Activated T-cell treated with anti-CD3 and anti-CD28 coated beads for 24 hours (primary cell): Measurements from ENCODE around the gene RTN4.

Experiments
- DNase-seq: peaks from one replicate; pipeline ENCODE4 v3.0.0-alpha.2; 2020; ENCODE audit warnings: low read depth

The RTN4 gene

DNA sequence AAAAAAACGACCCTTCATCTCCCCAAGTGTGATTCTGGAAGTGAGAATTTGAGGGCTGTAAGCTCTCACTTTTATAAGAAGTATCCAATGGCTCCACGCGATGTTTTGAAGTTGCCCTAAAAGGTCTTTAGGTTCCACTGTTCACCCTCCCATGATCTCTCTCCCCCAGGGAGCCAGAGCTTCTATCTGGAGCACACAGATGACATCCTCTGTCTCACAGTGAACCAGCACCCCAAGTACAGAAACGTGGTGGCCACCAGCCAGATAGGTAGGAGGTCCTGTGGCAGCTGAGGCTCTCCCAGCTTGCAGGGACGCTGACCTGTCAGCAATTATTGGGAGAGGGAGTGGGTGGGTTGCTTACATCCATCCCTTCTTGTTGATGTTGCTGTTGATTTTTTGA, 97.8 kb downstream of the RTN4 start:
- no peak for DNase-seq

GRCh38 chr2:54950811-54951210, 99.4 kb downstream of the RTN4 start:
- no peak for DNase-seq

- DNase-seq, result no peak
Observed at GRCh38 chr2:54949431-54949830, 100.8 kb downstream of the RTN4 start.

DNA sequence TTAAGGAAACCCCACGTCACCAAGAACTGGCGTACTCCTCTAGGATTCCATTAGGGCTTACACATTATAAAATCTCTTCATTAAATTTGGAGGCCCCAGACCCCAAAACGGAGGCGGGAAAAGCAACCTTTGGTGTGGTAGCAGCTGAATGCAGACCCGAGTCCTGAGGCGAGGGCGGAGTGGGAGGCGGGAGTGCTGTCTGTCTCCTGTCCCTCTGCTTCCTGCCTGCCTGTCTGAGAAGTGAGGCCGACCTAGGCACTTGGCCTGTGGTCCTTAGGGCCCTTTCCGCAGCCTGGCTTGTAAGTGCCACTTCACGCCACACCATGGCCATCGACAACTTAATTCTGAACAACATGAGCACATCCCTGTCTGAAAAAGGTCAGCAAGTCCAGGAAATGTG, 102.1 kb downstream of the RTN4 start:
- no peak for DNase-seq

DNA sequence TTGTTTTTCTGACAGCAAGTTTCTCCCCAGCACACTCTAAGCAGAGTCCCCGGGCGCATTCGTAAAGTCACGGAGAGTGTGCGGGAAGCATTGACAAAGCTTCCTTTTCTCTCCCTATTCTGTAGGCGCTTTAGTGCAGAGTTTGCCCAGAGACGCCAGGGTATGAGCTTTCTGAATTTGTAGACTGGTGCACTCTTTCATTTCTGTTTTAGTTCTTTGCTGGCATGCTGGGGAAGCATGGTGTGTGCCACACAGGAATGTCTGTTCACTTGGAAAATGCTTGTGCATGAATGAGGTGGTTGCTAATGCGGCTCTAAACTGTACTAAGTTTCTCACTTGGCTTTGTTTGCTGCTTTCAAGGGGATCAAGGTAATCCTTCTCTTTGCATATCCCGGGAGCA, 102.6 kb downstream of the RTN4 start:
- no peak for DNase-seq

DNA sequence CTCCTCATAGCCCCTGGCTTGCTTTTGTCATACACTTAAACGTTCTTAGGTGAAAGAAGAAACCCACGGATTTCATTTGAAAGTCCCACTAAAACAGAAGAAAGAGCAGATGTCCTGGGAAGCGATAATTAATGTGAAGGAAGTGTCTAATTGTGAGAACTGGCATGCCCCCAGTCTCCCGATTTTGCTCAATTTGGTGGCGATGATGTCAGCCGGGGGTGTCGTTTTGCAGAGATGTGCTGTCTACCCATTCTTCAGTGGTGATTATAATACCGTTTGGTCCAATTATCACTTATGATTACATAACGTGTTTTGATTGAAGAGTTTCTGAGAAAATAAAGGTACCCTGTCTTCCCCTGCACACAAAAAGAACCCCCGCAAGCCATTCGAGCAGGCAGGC, 103.1 kb downstream of the RTN4 start:
- DNase-seq, result no peak

DNA sequence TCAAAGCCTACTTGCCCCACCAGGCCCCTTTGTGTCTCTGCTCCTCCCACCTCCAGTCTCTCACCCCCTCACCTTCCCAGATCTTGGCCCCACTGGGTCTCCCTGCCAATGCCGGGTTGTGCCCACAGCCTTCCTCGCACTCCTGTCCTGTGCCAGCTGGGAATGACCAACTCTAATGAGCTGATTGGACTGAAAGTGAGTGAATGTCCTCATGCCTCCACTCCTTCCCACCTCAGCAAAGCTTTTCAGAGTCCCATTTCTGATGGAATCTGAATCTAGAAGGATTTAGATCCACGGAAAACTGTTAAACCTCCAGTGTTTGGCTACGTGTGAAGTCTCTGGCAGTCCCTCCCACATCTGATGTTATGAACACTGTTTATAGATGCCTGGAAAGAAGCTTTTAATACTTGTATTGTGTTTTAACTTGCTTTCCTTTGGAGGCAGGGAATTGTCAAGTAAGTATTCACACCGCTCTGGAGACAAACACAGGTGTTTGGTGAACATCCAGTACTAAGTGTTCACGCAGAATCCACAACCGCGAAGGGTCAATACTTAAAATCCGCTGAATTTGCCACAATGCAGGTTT, 103.9 kb downstream of the RTN4 start:
- DNase-seq, result no peak

DNA sequence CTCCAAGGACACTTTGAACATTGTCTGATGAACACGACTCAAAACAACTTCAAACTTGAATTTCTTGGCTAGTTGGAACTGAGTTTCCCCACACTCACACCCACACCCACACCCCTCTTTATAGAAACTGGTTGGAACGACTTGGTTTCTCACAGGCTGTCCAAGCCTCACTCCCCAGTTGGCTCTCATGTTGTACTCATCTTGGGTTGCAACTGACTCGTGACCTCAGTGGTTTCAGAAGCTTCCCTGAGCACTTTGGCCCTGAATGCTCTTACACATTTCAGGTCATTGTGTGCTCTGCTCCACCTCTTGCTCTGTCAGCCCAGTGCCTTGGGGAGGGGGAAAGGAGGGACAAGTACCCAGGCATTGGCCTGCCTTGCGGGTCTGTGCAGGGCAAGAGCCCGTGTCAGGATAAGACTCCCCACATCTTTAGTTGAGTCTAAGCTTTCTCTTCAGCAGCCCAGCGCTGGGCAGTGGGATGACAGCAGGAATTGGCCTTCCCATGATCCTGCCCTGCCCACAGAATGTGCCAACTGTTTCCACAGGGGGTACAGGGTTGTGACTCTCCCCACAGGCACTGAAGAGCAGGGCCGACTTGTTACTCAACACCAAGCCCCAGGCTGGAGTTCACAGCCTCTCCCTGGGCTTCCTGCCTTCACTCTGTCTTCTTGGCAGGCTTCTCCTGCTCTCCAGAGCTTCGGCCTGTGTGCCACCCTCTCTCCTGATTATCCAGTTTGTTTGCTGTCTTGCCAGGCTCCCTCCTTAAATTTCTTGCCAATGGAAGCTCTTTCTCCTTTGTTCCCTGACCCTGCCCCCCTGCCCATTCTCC, 104.6 kb downstream of the RTN4 start:
- no peak for DNase-seq

GRCh38 chr2:54944724-54945326, 105.4 kb downstream of the RTN4 start:
- no peak for DNase-seq

GRCh38 chr2:54942373-54942772, 107.9 kb downstream of the RTN4 start:
- no peak for DNase-seq

DNA sequence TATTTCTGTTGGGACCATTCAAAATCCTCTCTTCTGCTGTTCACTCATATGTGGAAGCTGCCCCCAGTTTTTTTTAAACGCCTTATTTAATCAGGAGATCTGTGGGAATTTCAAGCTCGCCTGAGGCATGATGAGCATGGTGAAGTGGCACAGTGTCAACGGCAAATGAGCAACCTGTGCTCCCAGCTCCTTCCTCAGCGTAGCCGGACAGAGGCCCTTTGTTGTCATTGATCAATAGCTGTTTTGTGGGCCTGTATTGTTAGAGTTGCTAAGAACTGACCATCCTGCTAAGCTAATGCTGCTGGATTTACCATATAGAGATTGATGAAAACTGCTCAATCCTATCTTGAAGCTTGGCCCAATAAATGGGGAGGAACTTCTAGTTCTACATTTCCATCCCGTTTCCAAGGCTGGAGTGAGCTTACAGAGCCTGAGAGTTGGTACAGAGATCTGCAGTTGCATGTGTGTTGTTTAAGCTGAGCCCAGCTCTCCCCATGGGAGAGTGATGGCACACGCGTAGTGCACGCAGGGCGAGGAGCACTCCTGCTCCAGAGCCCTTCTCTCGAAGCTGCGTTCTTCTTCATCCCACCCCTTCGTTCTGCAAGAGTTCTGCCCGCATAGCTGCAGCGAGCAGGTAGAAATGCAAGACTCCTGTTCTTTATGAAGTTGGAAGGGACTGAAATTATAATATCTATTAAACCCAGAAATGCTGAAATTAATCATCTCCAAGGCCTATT, 108.8 kb downstream of the RTN4 start:
- DNase-seq, result no peak

GRCh38 chr2:54940723-54941122, 109.5 kb downstream of the RTN4 start:
- no peak for DNase-seq

- no peak for DNase-seq
Observed at GRCh38 chr2:54939446-54940118, 110.7 kb downstream of the RTN4 start.

- DNase-seq, result no peak
Observed at GRCh38 chr2:54936766-54937165, 113.5 kb downstream of the RTN4 start.

DNA sequence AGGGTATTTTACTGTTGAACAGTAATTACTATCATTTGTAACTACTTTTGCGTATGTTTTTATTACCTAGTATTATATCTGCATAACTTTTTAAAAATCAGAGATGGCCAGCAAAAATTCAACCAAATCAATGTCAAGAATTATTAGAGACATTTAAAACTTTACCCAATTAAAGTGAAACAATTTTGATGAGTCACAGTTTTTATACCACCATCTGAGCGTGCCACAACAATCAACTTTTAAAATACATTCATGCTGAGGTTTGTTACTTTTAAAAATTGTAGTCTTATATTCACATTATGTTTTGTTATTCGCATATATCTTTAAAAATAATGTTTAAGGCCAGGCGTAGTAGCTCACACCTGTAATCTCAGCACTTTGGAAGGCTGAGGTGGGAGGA, 114.9 kb downstream of the RTN4 start:
- DNase-seq, result no peak

DNA sequence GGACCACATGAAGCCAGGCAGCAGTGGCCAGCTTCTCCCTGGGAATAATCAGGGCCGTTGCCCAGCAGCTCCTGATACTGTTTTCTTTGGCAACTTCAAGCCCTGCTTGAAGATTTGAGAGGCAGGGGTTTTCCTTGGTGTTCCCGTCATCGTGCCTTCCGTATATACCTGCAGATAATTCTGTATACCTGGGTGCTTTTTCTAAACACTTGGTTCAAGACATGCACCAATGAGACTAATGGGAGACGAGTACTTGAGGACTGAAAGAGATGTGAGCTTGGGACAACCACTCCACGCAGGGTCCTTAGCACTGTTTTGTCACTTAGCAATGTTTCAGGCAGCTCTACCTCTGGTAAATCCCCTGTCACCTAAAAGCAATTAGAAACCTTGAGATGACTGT, 118.8 kb downstream of the RTN4 start:
- DNase-seq, result no peak

GRCh38 chr2:54928719-54929118, 121.5 kb downstream of the RTN4 start:
- DNase-seq, result no peak

DNA sequence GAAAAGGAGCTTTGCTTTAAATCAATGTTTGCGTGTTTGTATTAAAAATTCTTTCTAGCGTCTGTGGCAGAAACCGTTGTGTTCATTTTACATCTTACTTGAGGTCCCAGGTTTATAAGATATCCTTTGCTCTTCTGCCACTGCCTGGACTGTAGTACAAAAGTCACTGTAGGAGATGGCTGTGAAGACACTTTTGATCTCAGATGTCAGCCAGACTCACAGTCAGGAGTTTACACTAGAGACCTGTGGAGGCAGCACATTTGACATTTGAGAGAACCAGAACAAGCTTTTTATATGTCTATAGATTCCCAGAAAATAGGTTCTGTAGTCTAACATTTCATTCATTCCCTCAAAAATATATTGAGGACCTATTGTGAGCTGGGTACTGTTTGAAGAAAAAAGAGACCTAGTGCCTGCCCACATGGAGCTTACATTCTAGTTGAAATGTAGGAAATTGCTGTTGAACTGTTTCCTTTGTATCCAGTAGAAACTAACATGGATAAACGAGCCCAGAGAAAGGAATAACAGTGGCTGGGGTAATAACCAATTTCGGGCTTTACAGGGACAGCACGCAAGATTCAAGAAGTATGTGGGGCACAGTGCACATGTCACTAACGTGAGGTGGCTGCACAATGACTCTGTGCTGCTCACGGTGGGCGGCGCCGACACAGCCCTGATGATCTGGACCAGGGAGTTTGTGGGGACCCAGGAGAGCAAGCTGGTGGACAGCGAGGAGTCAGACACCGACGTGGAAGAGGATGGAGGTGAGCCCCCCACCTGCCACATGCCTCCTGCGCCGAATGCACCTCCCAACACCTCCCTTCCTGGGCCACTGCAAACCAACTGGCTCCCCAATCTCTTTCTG, 122.3 kb downstream of the RTN4 start:
- DNase-seq, result no peak

- no peak for DNase-seq
Observed at GRCh38 chr2:54927085-54927750, 123.0 kb downstream of the RTN4 start.

- DNase-seq, result no peak
Observed at GRCh38 chr2:54925022-54925421, 125.2 kb downstream of the RTN4 start.

DNA sequence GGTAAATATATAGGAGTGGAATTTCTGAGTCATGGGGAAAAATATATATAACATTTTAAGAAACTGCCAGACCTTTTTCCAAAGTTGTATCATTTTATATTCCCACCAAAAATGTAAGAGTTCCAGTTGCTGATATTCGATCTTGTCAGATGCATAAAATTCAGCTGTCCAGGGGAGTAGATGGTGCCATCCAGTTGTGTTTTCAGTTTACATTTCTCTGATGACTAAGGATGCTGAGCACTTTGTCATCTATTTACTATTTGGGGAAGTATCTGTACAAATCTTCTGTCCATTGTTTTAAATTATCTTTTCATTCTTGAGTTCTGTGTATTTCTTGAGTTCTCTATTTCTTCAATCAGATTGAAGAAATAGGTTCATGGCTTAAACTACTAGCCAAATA, 126.1 kb downstream of the RTN4 start:
- no peak for DNase-seq
